ENCODE measurements around the gene ZNF740.

The ZNF740 gene

GRCh38 chr12:53222170-53222721 is 41.7 kb downstream of the ZNF740 start:
- TF ChIP-seq CTCF (IDR thresholded peaks at IDR 0.05; ENCODE audit: low read depth, low read length) = no peak
- no peak for DNase-seq (ENCODE audit: low read depth in 2 of 2)
- peak overlapping the region in 1 of 2 donors; percentile 5 for H3K4me3 ChIP-seq (replicated peaks in 1 of 2; ENCODE audit: low read depth in 2 of 2, low read length in 2 of 2)

- H3K4me3 ChIP-seq (replicated peaks in 1 of 2; ENCODE audit: low read depth in 2 of 2, low read length in 2 of 2) = no peak overlapping the region
- no peak for TF ChIP-seq CTCF (IDR thresholded peaks at IDR 0.05; ENCODE audit: low read depth, low read length)
- DNase-seq (ENCODE audit: low read depth in 2 of 2) = no peak
Measured at GRCh38 chr12:53222806-53223261, 42.3 kb downstream of the ZNF740 start.

- TF ChIP-seq CTCF (IDR thresholded peaks at IDR 0.05; ENCODE audit: low read depth, low read length) = no peak
- peak; percentile 22 to 77 for DNase-seq (ENCODE audit: low read depth in 2 of 2)
- no peak overlapping the region for H3K4me3 ChIP-seq (replicated peaks in 1 of 2; ENCODE audit: low read depth in 2 of 2, low read length in 2 of 2)
Measured at GRCh38 chr12:53223389-53224060, 43.0 kb downstream of the ZNF740 start.

- peak; percentile 17 for TF ChIP-seq CTCF (IDR thresholded peaks at IDR 0.05; ENCODE audit: low read depth, low read length)
- DNase-seq (ENCODE audit: low read depth in 2 of 2) = no peak
- H3K4me3 ChIP-seq (replicated peaks in 1 of 2; ENCODE audit: low read depth in 2 of 2, low read length in 2 of 2) = no peak overlapping the region
Measured at GRCh38 chr12:53224061-53224896, 43.8 kb downstream of the ZNF740 start.

GRCh38 chr12:53224897-53225634 is 44.5 kb downstream of the ZNF740 start:
- peak in 1 of 2 donors; percentile 23 for DNase-seq (ENCODE audit: low read depth in 2 of 2)
- no peak overlapping the region for H3K4me3 ChIP-seq (replicated peaks in 1 of 2; ENCODE audit: low read depth in 2 of 2, low read length in 2 of 2)
- TF ChIP-seq CTCF (IDR thresholded peaks at IDR 0.05; ENCODE audit: low read depth, low read length) = no peak

GRCh38 chr12:53225635-53226424 is 45.3 kb downstream of the ZNF740 start:
- no peak overlapping the region for H3K4me3 ChIP-seq (replicated peaks in 1 of 2; ENCODE audit: low read depth in 2 of 2, low read length in 2 of 2)
- no peak for DNase-seq (ENCODE audit: low read depth in 2 of 2)
- TF ChIP-seq CTCF (IDR thresholded peaks at IDR 0.05; ENCODE audit: low read depth, low read length) = no peak

Data from cardiac fibroblast (primary cell).